Bronchus fibroblast of lung (primary cell): ENCODE measurements around the gene USP17L27. TPM values are rescaled to one million over a fixed set of nuclear protein-coding genes. Genes with fewer than 3 reads are reported as not detected.

Source experiments
- total RNA-seq: library from RNA; depleted of rRNA; stranded (reverse); fragments of >200 nt; gene quantifications from 2 replicates; pipeline ENCODE4 v1.2.3, GENCODE V29; 2015

USP17L27 gene
- total RNA-seq = not detected in 2 replicates

DNA sequence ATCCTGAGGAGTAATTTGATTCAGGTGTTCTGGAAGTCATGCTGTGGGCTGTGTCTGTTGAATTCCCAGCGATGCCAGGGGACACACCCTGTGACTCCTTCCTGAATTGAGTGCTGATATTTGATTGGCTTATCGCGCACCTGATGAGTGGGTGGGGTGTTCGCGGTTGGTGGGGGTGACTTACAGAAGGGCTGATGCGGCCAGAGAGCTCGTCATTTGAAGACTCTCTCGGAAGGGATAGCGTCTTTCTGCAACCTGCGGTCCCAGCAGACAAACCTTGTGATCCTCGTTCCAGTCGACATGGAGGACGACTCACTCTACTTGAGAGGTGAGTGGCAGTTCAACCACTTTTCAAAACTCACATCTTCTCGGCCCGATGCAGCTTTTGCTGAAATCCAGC, at the start of gene USP17L27:
USP17L27 (plus strand) TSS at position 301 of the 400 bp plus-strand sequence; CDS start at position 301, 0 bp downstream.

GRCh38 chr4:9324865-9325264, 19.1 kb upstream of the USP17L27 start, which contains the start of gene USP17L24:
Gene USP17L24 (plus strand): TSS chr4:9325165. CDS start chr4:9325165, 0 bp downstream.

DNA sequence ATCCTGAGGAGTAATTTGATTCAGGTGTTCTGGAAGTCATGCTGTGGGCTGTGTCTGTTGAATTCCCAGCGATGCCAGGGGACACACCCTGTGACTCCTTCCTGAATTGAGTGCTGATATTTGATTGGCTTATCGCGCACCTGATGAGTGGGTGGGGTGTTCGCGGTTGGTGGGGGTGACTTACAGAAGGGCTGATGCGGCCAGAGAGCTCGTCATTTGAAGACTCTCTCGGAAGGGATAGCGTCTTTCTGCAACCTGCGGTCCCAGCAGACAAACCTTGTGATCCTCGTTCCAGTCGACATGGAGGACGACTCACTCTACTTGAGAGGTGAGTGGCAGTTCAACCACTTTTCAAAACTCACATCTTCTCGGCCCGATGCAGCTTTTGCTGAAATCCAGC, 14.3 kb upstream of the USP17L27 start, which contains the start of gene USP17L25:
USP17L25 (plus strand) TSS at position 301 of the 400 bp plus-strand sequence; CDS start at position 301, 0 bp downstream.

GRCh38 chr4:9334358-9334757, 9.6 kb upstream of the USP17L27 start, which contains the start of gene USP17L26:
Gene USP17L26 (plus strand): TSS chr4:9334658. CDS start chr4:9334658, 0 bp downstream.

GRCh38 chr4:9339103-9339502, 4.8 kb upstream of the USP17L27 start, which contains the start of gene USP17L5:
Gene USP17L5 (plus strand): TSS chr4:9339403. CDS start chr4:9339403, 0 bp downstream.

GRCh38 chr4:9348593-9348992, 4.6 kb downstream of the USP17L27 start, which contains the start of gene USP17L28:
Gene USP17L28 (plus strand): TSS chr4:9348893. CDS start chr4:9348893, 0 bp downstream.

DNA sequence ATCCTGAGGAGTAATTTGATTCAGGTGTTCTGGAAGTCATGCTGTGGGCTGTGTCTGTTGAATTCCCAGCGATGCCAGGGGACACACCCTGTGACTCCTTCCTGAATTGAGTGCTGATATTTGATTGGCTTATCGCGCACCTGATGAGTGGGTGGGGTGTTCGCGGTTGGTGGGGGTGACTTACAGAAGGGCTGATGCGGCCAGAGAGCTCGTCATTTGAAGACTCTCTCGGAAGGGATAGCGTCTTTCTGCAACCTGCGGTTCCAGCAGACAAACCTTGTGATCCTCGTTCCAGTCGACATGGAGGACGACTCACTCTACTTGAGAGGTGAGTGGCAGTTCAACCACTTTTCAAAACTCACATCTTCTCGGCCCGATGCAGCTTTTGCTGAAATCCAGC, 9.4 kb downstream of the USP17L27 start, which contains the start of gene USP17L29:
USP17L29 (plus strand) TSS at position 301 of the 400 bp plus-strand sequence; CDS start at position 301, 0 bp downstream.

DNA sequence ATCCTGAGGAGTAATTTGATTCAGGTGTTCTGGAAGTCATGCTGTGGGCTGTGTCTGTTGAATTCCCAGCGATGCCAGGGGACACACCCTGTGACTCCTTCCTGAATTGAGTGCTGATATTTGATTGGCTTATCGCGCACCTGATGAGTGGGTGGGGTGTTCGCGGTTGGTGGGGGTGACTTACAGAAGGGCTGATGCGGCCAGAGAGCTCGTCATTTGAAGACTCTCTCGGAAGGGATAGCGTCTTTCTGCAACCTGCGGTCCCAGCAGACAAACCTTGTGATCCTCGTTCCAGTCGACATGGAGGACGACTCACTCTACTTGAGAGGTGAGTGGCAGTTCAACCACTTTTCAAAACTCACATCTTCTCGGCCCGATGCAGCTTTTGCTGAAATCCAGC, 18.9 kb downstream of the USP17L27 start, which contains the start of gene USP17L30:
USP17L30 (plus strand) TSS at position 301 of the 400 bp plus-strand sequence; CDS start at position 301, 0 bp downstream.

Other genes with a start within 250 kb of the USP17L27 start
- not detected in 2 replicates for gene FAM90A26, start 173.7 kb upstream of the USP17L27 start, total RNA-seq
- not detected in 2 replicates for gene USP17L10, start 133.5 kb upstream of the USP17L27 start, total RNA-seq
- gene USP17L11, start 128.7 kb upstream of the USP17L27 start, total RNA-seq = not detected in 2 replicates
- gene USP17L12, start 124.0 kb upstream of the USP17L27 start, total RNA-seq = not detected in 2 replicates
- not detected in 2 replicates for gene USP17L13, start 119.3 kb upstream of the USP17L27 start, total RNA-seq
- gene USP17L15, start 109.8 kb upstream of the USP17L27 start, total RNA-seq = not detected in 2 replicates
- not detected in 2 replicates for gene USP17L17, start 100.3 kb upstream of the USP17L27 start, total RNA-seq
- gene USP17L18, start 95.5 kb upstream of the USP17L27 start, total RNA-seq = not detected in 2 replicates
- gene USP17L19, start 90.8 kb upstream of the USP17L27 start, total RNA-seq = not detected in 2 replicates
- not detected in 2 replicates for gene USP17L20, start 86.0 kb upstream of the USP17L27 start, total RNA-seq
- not detected in 2 replicates for gene USP17L21, start 81.3 kb upstream of the USP17L27 start, total RNA-seq
- gene USP17L22, start 76.5 kb upstream of the USP17L27 start, total RNA-seq = not detected in 2 replicates
- gene USP17L24, start 19.0 kb upstream of the USP17L27 start, total RNA-seq = not detected in 2 replicates
- not detected in 2 replicates for gene USP17L25, start 14.2 kb upstream of the USP17L27 start, total RNA-seq
- gene USP17L26, start 9.5 kb upstream of the USP17L27 start, total RNA-seq = not detected in 2 replicates
- not detected in 2 replicates for gene USP17L5, start 4.7 kb upstream of the USP17L27 start, total RNA-seq
- not detected in 2 replicates for gene USP17L28, start 4.7 kb downstream of the USP17L27 start, total RNA-seq
- gene USP17L29, start 9.5 kb downstream of the USP17L27 start, total RNA-seq = not detected in 2 replicates
- not detected in 2 replicates for gene USP17L30, start 19.0 kb downstream of the USP17L27 start, total RNA-seq
- not detected in 2 replicates for gene DEFB131A, start 100.3 kb downstream of the USP17L27 start, total RNA-seq